ENCODE data around the gene CDH16. TPM values are rescaled to one million over a fixed set of nuclear protein-coding genes. Genes with fewer than 3 reads are reported as not detected.
"Not testable (repeated sequence)": the region's sequence is repeated elsewhere in the genome, so short reads cannot be mapped to it uniquely, and the experiment has no call there.

Gene CDH16
- total RNA-seq, 1 experiment from 2014 or later: not detected

- no peaks in the 10 kb centered on the region for H3K9me3 ChIP-seq (ENCODE audit: low read depth, low read length, poor library complexity, severe bottlenecking)
- DNase-seq (ENCODE audit: low spot score): peak; percentile 97
- no peaks in the 10 kb centered on the region for H3K27me3 ChIP-seq (replicated peaks; ENCODE audit: insufficient read depth, low read depth, low read length, poor library complexity)
- H3K27ac ChIP-seq (ENCODE audit: low read depth, low read length, poor library complexity, severe bottlenecking): peak overlapping the region; percentile 19
- ChIA-PET CTCF (interaction anchor here (0.6 to 1.5 kb wide), 6 partner anchors 9 to 465 kb away, joined by 3 to 12 read pairs (median 6); partner anchors contain the start of gene NAE1), POLR2A (ENCODE audit: low non-redundant PET) (interaction anchor here (0.5 to 1.0 kb wide), 3 partner anchors 13 to 48 kb away, joined by 3 to 4 read pairs (median 4); partner anchors contain the start of gene NAE1)
- H3K4me1 ChIP-seq (ENCODE audit: insufficient read depth, low read length, poor library complexity, severe bottlenecking): peaks cover 3% of the 10 kb centered on the region
- H3K36me3 ChIP-seq (ENCODE audit: insufficient read depth, low read length, poor library complexity, severe bottlenecking): no peaks in the 10 kb centered on the region
- intact Hi-C loops (cut with micrococcal nuclease; ENCODE audit: unreplicated experiment): no loop called here
- peak; percentile 98 for TF ChIP-seq CTCF (conservative IDR thresholded peaks at IDR 0.05; ENCODE audit: low read depth, low read length)
- no peak for TF ChIP-seq EZH2 (IDR thresholded peaks at IDR 0.05; ENCODE audit: borderline replicate concordance, low read depth, low read length, poor library complexity, severe bottlenecking)
- peak overlapping the region; percentile 41 for H3K4me3 ChIP-seq (ENCODE audit: low read depth, low read length, poor library complexity, severe bottlenecking)
- TSS peak; percentile 19 for BruUV-seq (replicated peaks)
Measured at GRCh38 chr16:66872943-66873684, 45.6 kb downstream of the CDH16 start.

GRCh38 chr16:66872559-66872942, 46.1 kb downstream of the CDH16 start:
- no peaks in the 10 kb centered on the region for H3K36me3 ChIP-seq (ENCODE audit: insufficient read depth, low read length, poor library complexity, severe bottlenecking)
- H3K4me3 ChIP-seq (ENCODE audit: low read depth, low read length, poor library complexity, severe bottlenecking): peak overlapping the region; percentile 41
- H3K9me3 ChIP-seq (ENCODE audit: low read depth, low read length, poor library complexity, severe bottlenecking): no peaks in the 10 kb centered on the region
- H3K4me1 ChIP-seq (ENCODE audit: insufficient read depth, low read length, poor library complexity, severe bottlenecking): peaks cover 3% of the 10 kb centered on the region
- BruUV-seq (replicated peaks): no TSS peak
- POLR2A ChIA-PET (ENCODE audit: low non-redundant PET): interaction anchor here (0.5 to 1.0 kb wide), 3 partner anchors 12 to 48 kb away, joined by 3 to 4 read pairs (median 4); partner anchors contain the start of gene NAE1
- CTCF ChIA-PET: interaction anchor here (0.9 to 1.5 kb wide), 5 partner anchors 9 to 464 kb away, joined by 3 to 12 read pairs (median 9); partner anchors contain the start of gene NAE1
- no peaks in the 10 kb centered on the region for H3K27me3 ChIP-seq (replicated peaks; ENCODE audit: insufficient read depth, low read depth, low read length, poor library complexity)
- H3K27ac ChIP-seq (ENCODE audit: low read depth, low read length, poor library complexity, severe bottlenecking): peak overlapping the region; percentile 19
- intact Hi-C loops (cut with micrococcal nuclease; ENCODE audit: unreplicated experiment): no loop called here
- no peak for DNase-seq (ENCODE audit: low spot score)
- TF ChIP-seq CTCF (conservative IDR thresholded peaks at IDR 0.05; ENCODE audit: low read depth, low read length) (no peak), EZH2 (IDR thresholded peaks at IDR 0.05; ENCODE audit: borderline replicate concordance, low read depth, low read length, poor library complexity, severe bottlenecking) (no peak)

GRCh38 chr16:66871840-66872239, 46.8 kb downstream of the CDH16 start:
- no peaks in the 10 kb centered on the region for H3K27me3 ChIP-seq (replicated peaks; ENCODE audit: insufficient read depth, low read depth, low read length, poor library complexity)
- no peak for DNase-seq (ENCODE audit: low spot score)
- ChIA-PET CTCF (no interaction called here), POLR2A (ENCODE audit: low non-redundant PET) (no interaction called here)
- H3K4me1 ChIP-seq (ENCODE audit: insufficient read depth, low read length, poor library complexity, severe bottlenecking): peaks cover 3% of the 10 kb centered on the region
- no peak overlapping the region for H3K4me3 ChIP-seq (ENCODE audit: low read depth, low read length, poor library complexity, severe bottlenecking)
- H3K27ac ChIP-seq (ENCODE audit: low read depth, low read length, poor library complexity, severe bottlenecking): no peak overlapping the region
- H3K36me3 ChIP-seq (ENCODE audit: insufficient read depth, low read length, poor library complexity, severe bottlenecking): no peaks in the 10 kb centered on the region
- H3K9me3 ChIP-seq (ENCODE audit: low read depth, low read length, poor library complexity, severe bottlenecking): no peaks in the 10 kb centered on the region
- TF ChIP-seq CTCF (conservative IDR thresholded peaks at IDR 0.05; ENCODE audit: low read depth, low read length) (no peak), EZH2 (IDR thresholded peaks at IDR 0.05; ENCODE audit: borderline replicate concordance, low read depth, low read length, poor library complexity, severe bottlenecking) (no peak)
- intact Hi-C loops (cut with micrococcal nuclease; ENCODE audit: unreplicated experiment): no loop called here
- BruUV-seq (replicated peaks): no TSS peak

GRCh38 chr16:66871363-66871762, 47.3 kb downstream of the CDH16 start:
- POLR2A ChIA-PET (ENCODE audit: low non-redundant PET); H3K36me3 ChIP-seq (ENCODE audit: insufficient read depth, low read length, poor library complexity, severe bottlenecking); H3K4me3 ChIP-seq (ENCODE audit: low read depth, low read length, poor library complexity, severe bottlenecking); H3K27ac ChIP-seq (ENCODE audit: low read depth, low read length, poor library complexity, severe bottlenecking); BruUV-seq (replicated peaks); CTCF ChIA-PET; H3K4me1 ChIP-seq (ENCODE audit: insufficient read depth, low read length, poor library complexity, severe bottlenecking); DNase-seq (ENCODE audit: low spot score); H3K27me3 ChIP-seq (replicated peaks; ENCODE audit: insufficient read depth, low read depth, low read length, poor library complexity); H3K9me3 ChIP-seq (ENCODE audit: low read depth, low read length, poor library complexity, severe bottlenecking); intact Hi-C loops (cut with micrococcal nuclease; ENCODE audit: unreplicated experiment): not testable (repeated sequence)

Measured in A673 (cell line).